ENCODE data around the gene RNF43.

Gene RNF43

DNA sequence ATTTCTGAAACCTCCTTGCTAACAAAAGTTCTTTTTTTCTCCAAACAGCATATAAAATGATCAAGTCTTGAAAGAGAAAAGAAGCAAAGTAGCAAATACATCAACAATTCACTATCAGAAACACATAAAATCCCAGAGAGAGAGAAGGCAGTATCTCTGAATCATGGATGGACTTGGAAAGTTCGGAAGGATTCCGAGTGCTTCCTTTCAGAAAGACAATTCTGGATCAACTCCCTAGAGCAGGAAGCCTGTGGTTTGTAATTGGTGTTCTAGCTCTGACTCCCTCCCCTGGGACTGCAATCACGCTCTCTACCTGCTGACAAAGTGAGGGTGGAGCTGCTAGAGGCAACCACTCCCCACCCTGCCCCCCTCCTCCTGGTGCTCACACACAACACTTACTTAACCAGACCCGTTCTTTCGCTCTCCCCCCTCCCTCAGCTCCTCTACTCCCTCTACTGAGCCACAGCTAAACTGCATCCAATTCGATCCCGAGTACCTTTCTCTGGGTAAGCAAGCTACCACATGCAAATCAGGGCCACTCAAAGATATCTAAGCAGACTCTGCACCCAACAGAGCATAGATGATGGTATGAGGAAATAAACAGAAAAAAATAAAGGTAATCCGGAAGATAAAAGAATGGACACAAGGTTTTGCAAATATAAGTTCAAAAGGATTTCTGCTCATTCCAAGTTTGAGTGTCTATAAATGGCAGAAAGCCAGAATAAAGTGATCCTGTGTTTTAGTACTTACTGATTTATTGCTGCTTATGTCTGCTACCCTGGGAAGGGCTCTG lies at the start of gene RNF43:
Gene RNF43, minus strand, starts transcription at position 235 of the 793 bp plus-strand sequence. CDS start 1,957 bp downstream, outside the sequence.
- peak; percentile 94 for DNase-seq

DNA sequence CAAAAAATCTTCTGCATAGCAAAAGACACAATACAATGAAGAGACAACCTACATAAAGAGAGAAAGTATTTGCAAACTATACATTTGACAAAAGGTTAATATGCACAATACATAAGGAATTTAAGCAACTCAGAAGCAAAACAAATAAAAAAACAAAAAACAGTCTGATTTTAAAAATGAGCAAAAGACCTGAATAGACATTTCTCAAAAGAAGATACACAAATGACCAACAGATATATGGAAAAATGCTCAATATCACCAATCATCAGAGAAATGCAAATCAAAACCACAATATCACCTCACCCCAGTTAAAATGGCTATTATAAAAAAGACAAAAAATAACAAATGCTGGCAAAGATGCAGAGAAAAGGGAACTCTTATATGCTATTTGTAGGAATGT lies 38.2 kb upstream of the RNF43 start:
- no peak for DNase-seq

DNA sequence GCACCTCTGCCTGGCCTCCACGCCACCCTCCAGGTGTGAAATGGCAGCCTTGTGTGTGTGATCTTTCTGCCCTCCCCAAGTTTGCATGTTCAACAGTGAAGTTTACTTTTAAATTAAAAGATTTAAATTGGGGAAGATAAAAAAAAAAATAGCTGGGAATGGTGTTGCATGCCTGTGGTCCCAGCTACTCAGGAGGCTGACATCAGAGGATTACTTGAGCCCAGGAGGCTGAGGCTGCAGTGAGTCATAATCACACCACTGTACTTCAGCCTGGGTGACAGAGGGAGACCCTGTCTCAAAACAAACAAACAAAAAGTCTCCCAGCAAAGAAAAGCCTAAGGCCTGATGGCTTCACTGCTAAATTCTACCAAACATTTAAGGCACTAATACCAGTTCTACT lies 35.4 kb upstream of the RNF43 start:
- no peak for DNase-seq

DNA sequence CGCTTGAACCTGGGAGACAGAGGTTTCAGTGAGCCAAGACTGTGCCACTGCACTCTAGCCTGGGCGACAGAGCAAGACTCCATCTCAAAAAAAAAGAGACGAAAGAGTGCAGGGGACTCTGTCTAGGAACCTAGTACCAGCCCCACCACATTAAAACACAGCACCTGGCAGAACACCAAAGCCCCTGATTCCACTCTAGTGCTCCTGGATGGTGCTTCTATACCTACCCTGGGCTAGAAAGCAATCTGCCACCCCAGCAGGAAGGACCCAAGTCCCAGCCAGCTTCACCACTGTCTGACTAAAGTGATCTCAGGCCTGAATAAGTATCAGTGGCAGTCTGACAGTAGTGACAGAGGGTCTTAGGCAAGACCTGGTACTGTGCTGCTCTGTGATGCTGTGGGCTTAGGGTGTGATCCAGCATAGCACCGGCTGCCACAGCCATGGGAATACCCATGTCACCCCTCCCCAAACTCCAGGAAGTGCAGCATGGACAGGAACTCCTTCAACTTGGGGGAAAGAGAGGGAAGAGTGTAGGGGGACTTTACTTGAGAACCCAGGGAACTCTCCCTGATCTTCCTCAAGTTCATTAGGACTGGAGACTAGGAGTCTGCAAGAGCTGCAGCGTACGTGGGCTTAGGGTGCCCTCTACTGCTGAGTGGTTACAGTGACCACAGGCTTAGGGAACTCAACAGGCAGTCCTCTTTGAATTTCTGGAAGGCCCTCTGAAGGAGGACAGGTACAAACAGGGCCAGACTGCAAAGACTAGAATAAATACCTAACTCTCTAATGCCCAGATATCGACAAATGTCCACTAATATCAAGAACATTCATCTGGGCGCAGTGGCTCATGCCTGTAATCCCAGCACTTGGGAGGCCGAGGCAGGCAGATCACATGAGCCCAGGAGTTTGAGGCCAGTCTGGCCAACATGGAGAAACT lies 30.0 kb upstream of the RNF43 start:
- DNase-seq = peak; percentile 41

DNA sequence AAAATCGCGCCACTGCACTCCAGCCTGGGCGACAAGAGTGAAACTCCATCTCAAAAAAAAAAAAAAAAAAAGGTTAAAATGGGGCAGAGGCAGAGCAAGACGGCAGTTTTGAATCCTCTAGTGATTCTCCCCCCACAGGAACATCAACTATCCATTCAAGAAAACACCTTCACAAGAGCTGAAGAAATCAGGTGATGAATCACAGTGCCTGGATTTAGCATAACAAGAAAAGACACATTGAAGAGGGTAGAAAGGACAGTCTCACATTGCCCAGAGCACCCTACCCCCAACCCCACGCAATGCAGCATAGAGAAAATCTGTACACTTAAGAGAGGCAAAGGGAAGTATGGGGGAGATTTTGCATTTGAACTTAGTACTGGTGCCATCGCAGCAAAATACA lies 28.8 kb upstream of the RNF43 start:
- DNase-seq = no peak

DNA sequence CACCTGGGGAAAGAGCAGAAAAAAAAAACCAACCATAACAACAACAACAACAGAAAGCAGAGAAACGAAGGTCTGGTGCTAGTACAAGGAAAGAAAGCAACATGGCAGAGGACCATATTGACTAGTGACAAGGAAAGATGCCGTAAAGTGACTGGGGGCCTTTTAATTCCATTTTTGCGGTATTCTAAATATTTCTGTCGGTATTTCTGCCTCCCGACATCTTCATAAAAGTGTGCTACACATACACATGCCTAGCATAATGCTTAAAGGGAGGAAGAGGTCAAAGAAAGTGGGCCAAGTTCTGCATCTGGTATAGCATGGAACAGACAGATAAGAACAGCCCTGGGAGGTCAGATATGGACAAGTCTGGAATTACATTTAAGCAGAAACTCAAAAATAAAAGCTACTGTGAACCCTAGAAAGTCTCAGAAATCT lies 19.5 kb upstream of the RNF43 start:
- DNase-seq = no peak

DNA sequence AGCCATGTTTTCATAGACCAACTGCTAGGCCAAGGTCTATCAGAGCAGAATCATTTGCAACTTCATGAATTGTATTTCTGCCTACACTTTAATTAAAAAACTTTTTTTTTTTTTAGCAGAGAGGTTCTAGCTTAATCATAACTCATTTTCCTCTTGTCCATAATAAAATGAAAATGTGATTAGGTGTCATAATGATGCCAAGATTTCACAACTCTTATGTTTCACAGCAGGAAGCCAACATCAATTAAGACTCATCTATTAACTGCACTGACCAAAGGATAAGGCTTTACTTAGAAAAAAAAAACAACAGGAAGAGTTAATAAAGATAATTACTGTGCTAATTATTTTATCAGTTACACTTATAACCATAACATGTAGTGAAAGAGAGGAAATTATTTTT lies 18.9 kb upstream of the RNF43 start:
- no peak for DNase-seq

DNA sequence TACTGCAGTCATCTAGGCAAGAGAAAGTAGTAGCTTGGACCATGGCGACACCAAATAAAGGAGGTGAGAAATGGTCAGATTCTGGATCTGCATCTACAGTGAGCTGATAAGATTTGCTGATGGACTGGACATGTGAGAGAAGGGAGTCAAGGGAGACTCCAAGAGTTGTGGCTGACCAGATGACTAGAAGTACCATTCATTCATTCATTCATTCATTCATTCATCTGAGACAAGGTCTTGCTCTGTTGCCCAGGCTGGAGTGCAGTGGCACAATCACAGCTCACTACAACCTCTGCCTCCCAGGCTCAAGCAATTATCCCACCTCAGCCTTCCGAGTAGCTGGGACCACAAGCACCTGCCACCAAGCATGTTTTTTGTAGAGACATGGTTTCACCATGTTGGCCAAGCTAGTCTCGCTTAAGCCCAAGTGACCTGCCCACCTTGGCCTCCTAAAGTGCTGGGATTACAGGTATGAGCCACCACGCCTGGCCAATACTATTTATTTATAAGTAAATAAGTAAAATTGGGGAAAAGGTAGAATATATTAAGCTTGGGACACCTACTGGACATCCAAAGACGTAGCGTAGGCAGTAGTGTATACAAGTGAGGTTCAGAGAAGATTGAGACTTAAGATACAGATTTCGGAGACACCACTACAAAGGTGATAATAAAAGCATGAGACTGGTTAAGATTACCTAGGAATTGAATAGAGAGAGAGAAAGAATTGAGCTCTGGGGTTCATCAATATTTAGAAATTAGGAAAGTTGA lies 15.7 kb upstream of the RNF43 start:
- no peak for DNase-seq

DNA sequence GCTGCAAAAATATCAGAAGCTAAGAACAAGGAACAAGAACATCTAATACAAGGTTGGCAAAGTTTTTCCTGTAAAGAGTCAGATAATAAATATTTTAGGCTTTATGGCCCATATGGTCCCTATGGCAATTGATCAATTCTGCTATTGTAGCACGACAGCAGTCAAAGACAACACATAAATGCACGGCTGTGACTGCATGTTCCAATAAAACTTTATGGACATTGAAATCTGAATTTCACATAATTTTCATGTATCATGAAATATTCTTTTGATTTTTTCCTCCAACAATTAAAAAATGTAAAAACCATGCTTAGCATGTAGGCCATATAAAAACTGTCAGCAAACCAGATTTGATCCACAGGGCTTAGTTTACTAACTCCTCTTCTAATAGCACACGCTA lies 10.5 kb upstream of the RNF43 start:
- no peak for DNase-seq

DNA sequence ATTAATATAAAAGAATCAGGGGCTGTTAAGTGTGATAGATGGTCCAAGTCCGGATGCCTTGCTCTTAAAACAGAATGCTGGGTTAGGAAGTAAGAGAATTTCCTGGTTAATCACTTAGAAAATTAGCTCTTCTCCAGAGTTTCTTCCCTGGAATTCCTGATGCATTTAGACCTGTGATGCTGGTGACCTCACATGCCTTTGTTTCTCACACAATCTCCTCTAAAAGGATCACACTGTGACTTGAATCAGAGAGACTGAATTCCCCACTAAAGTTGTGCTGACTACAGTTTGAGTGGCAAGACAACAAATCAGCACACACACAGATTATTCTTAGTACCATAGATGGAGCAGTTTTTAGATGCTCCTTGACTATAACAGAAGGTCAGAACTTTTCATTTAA lies 4.4 kb upstream of the RNF43 start:
- no peak for DNase-seq

DNA sequence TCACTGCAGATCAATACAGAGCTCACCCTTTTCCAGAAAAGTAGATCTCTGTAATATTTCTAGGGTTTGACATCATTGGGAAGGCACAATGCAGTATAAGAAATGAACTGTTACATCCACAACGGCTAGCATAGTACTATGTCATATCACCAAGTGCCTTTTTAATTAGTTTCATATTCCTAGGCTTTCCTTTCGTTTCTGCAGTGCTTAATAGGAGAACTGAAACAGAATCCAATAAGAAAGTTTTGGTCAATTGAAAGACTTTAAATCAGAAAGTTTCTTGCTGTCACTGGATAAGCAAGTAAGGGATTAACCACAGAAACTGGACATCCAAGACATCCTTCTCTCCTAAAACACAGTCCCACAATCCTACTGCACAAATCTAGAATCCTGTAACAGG lies 3.5 kb upstream of the RNF43 start:
- no peak for DNase-seq

DNA sequence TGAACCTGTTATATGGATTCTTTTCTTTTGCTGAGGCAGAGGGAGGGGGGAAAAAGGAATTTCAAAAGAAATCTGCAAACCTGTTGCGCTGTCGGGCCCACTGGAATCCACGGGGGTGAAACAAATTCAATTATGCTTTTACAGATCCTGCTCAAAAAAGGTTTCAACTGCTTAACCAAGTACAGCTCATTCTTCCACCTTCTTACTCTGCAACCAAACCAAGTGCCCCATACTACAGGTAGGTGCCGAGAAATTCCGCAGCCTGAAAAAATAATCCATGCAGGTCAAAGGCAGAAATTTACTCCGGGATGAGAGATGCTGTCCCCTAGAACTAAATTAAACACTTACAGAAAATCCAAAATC lies 416 bp downstream of the RNF43 start:
- no peak for DNase-seq

DNA sequence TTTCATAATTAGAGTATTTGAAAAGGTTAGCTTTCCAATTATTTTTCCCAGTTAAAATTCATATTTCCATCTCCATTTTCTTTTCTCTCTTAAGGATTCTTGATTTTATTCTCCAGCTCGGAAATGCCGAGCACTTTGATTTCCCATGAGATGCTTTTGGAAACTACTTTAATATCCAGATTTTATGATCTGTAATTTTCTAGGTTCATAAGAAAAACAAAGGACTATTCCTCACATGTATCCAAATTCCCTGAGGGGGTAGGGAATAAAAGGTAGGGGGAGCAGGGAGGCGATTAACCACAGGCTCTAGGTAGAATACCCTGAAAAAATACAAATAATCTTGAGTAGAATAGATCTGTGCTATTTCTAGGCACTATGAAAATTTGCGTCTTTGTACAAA lies 938 bp downstream of the RNF43 start:
- no peak for DNase-seq

DNA sequence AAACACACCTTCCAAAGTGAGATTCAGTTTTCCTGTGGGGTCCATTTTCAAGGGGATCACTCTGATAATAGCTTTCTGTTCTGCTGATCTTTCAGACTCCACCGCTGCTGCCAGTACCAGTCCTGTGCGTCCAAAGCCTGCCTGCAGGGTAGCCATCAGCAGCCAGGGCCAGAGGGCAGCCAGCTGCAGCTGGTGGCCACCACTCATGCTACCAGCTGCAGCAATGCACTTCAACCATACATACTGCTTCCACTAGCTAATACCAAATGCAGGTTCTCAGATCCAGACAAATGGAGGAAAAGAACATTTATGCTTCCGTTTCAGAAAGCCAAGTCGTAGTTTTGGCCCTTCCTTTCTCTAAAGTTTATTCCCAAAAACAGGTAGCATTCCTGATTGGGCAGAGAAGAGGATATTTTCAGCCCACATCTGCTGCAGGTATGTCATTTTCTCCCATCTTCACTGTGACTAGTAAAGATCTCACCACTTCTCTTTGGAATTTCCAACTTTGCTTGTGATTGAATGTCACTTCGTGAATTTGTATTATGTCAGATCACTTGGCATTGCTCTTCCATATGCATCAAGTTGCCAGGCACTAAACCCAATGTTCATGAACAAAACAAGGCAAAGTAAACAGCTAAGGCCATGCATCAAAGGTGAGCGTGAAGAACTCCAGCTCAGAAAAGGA lies 1.8 kb downstream of the RNF43 start:
- DNase-seq = no peak

DNA sequence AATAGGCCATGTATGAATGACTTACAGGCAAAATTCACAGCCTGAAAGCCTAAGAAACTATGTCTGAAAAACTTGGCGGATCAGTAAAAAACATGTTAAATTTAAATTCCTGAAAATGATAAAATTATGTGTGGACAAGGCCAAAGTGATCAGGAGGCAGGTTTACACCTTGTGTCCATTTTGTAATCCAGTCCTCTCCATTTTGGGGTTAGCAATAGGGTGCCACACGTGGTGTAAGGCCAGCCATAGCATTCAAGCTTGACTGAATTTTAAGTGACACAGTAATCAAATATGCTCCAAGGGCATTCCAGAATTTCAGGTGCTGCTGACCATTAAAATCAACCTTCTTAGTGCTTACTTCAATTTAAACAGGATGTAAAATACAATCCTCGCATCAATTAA lies 2.7 kb downstream of the RNF43 start:
- DNase-seq = no peak

DNA sequence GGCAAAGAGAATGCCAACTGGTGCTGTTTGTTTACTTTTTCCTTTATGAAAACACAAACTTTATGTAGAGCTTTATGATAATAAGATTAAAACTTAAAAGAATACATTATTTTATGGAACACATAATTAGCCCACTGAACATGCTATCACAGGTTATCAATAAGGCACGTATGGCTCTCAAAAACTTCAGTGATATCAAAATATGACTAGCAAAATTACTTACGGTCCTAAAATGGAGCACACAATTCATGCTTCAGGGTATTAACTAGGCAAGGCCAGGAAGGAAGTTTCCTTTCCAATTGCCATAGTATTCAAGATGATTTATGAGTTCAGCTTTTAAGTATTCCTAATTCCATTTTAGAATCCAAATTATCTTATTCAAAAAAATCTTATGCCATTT lies 3.6 kb downstream of the RNF43 start:
- no peak for DNase-seq

DNA sequence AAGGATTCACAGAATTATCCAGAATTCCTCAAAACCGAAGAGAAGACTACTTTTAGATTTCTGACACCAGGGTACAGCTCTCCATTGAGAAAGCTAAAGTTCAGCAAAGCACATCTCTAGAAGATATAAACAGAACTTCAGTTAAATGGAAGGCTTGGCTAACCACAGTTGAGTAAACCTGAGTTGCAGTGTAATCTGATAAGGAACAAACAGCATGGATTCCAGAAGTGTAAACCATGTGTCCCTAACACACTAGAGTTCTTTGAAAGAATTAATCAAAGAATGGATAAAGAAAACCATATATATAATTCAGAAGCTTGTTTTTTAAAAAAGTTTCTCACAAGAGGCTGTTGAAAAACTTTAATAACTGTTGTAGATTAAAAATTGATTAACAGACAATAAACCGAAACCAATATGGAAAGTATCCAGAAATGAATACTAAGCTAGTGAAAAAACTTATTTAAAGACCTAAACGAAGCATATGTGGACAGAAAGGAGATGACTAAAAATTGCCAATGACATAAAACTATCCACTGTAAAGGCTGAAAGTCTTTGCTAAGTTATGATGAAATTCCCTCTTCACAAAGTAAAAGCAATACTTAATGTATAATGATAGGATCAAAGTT lies 4.3 kb downstream of the RNF43 start:
- DNase-seq = no peak

DNA sequence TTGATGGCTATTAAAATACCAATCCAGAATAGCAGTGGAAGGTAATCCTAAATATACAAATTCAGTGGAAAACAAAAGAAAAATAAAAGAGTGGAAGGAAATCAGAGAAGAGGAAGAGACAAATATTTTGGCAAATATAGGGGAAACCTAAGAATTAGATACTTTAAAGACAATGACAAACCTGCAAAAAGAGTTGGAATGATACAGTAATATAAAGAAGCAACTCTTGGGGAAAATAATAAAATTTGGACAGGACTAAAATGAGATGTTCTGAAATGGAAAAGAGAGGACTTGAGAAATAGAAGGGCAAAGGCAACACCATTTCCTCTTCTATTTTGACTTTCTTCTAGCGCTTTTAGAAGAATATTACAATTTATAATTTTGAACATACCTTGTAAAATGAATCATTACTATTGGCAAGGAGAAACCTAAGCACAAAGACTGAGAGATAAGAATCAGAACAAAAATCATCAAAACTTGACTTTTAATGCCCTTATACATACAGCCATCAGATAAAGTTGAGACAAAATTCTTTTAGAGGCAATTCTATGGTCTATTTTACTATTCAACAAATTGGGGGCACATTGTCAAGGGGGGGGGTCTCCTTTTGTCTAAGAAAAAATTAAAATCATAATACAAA lies 5.2 kb downstream of the RNF43 start:
- DNase-seq = no peak

DNA sequence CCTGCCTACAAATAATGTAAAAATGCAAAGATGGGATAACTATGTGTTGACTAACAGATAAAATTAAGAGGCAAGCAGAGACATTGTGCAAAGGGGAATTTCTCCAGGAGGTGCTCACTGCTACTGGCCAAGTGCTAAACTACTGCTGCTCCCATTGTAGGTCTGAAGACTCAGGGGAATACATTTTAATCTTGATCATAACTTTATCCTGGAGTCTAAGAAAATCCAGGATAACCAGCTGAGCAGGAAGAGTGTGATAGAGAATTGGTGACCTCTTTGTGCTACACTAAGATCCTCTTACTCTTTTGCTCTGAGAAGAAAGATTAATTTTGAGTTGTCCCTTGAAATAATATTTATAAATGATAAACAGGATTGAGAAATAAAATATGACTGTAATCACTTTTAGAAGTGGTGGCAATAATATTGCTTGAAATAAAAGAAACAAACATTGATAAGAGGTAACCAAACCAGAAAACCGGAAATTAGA lies 5.9 kb downstream of the RNF43 start:
- DNase-seq = no peak

DNA sequence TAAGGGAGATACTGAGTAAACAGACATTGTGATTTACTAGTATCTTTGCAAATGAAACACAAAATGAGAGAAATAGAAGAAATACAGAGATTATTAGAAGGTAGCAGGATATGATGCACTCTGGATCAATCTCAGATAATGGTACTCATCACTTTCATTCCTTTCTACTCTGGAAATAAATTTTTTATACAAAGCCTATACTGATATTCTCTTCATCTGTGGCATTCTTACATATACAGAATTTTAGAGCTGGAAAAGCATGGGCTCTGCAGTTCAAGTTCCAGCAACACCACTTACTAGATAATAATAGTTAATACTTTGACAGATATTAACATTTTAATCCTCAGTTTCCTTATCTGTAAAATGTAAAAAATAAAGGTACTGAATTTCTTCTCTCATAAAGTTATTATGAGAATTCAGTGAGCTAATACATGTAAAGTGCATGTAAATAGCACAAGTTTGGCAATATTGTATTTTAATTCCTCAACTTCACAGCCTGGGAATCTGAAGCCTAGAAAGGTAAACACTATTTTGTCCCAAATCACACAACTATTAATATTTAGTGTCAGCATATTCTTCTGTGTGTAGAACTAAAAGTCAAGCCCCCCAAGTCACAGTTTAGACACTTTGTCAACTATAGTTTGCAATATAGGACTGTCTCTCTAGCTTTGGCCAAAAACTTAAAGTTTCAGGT lies 6.5 kb downstream of the RNF43 start:
- DNase-seq = no peak

DNA sequence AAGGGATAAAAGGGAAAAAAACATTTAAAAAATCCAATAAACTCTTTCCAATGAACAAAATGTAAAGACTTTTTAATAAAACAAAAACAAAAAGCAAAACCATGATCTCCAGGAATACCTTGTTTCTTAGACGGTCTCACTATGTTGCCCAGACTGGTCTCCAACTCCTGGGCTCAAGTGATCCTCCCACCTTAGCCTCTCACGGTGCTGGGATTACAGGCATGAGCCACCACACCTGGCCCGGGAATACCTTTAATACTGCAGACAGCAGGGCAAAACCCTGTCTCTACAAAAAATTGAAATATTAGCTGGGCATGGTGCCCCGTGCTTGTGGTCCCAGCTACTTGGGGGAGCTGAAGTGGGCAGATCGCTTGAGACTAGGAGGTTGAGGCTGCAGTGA lies 7.9 kb downstream of the RNF43 start:
- DNase-seq = no peak

Data from NCI-H2107 (cell line).